Measurements from ENCODE around the gene EPB41. TPM values are rescaled to one million over a fixed set of nuclear protein-coding genes. Genes with fewer than 3 reads are reported as not detected.

EPB41 gene
- total and polyA plus RNA-seq, 2 experiments from 2014 or later, result 26.8 to 112 TPM

DNA sequence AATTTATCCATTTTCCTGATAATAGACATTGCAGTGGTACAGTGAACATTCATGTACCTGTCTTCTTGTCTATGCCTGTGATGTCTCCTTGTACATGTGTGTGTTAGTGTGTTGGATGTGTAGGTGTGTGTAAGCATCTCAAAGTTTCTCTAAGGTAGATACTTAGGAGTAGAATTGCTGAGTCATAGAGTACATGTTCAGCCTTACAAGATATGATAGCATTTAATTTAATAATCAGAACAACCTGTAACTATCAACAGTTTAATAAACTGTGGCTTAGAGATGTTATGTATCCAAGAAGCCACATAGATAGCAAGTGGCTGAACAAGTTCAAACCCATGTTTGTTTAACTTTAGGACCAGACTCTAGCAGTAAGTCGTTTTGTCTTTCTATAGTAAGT is 35.6 kb downstream of the EPB41 start:
- TF ChIP-seq CREB1 (CRISPR knock-in tag; IDR thresholded peaks at IDR 0.05; ENCODE audit: low read depth) (no peak), NANOG (IDR thresholded peaks at IDR 0.05; ENCODE audit: borderline replicate concordance) (no peak), EZH2 (IDR thresholded peaks at IDR 0.05; ENCODE audit: low read depth, unreplicated experiment) (no peak), ZNF114 (CRISPR knock-in tag; IDR thresholded peaks at IDR 0.05) (no peak), POLR2AphosphoS5 (IDR thresholded peaks at IDR 0.05; ENCODE audit: low read depth) (no peak), ZNF462 (CRISPR knock-in tag; IDR thresholded peaks at IDR 0.05) (no peak), ZNF331 (CRISPR knock-in tag; IDR thresholded peaks at IDR 0.05; ENCODE audit: low read depth) (no peak), EZH2phosphoT487 (IDR thresholded peaks at IDR 0.05; ENCODE audit: unreplicated experiment) (no peak)
- TF ChIP-seq, protein P1, sequence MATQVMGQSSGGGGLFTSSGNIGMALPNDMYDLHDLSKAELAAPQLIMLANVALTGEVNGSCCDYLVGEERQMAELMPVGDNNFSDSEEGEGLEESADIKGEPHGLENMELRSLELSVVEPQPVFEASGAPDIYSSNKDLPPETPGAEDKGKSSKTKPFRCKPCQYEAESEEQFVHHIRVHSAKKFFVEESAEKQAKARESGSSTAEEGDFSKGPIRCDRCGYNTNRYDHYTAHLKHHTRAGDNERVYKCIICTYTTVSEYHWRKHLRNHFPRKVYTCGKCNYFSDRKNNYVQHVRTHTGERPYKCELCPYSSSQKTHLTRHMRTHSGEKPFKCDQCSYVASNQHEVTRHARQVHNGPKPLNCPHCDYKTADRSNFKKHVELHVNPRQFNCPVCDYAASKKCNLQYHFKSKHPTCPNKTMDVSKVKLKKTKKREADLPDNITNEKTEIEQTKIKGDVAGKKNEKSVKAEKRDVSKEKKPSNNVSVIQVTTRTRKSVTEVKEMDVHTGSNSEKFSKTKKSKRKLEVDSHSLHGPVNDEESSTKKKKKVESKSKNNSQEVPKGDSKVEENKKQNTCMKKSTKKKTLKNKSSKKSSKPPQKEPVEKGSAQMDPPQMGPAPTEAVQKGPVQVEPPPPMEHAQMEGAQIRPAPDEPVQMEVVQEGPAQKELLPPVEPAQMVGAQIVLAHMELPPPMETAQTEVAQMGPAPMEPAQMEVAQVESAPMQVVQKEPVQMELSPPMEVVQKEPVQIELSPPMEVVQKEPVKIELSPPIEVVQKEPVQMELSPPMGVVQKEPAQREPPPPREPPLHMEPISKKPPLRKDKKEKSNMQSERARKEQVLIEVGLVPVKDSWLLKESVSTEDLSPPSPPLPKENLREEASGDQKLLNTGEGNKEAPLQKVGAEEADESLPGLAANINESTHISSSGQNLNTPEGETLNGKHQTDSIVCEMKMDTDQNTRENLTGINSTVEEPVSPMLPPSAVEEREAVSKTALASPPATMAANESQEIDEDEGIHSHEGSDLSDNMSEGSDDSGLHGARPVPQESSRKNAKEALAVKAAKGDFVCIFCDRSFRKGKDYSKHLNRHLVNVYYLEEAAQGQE (IDR thresholded peaks at IDR 0.05; ENCODE audit: unreplicated experiment), result no peak
- Mint-ChIP-seq H3K36me3 (ENCODE audit: low read depth) (no peaks in the 10 kb centered on the region), H3K27me3 (ENCODE audit: insufficient read depth, low read depth, poor library complexity) (peaks cover 4% of the 10 kb centered on the region), H3K27ac (no peak overlapping the region; the same call in 1 of the 2 replicates), H3K4me1 (peaks cover 9% of the 10 kb centered on the region), H3K4me3 (no peak overlapping the region), H3K9me3 (no peaks in the 10 kb centered on the region)
- Histone ChIP-seq H3K27ac (ENCODE audit: low read depth) (no peak overlapping the region), H4K20me1 (replicated peaks; ENCODE audit: insufficient read depth) (peaks cover 10% of the 10 kb centered on the region), H3K4me3 (no peak overlapping the region), H3K4me2 (no peak overlapping the region), H3K4me1 (ENCODE audit: insufficient read depth) (peaks cover 14% of the 10 kb centered on the region), H3K79me2 (replicated peaks; ENCODE audit: insufficient read depth) (peaks cover 61% of the 10 kb centered on the region), H2AFZ (no peak overlapping the region), H3F3A (replicated peaks; ENCODE audit: low read depth) (no peaks in the 10 kb centered on the region), H3K27me3 (ENCODE audit: insufficient read depth) (no peaks in the 10 kb centered on the region), H3K36me3 (ENCODE audit: insufficient read depth) (no peaks in the 10 kb centered on the region), H3K9me2 (ENCODE audit: insufficient read depth) (no peaks in the 10 kb centered on the region)
- no peak for ATAC-seq
- DNase-seq (ENCODE audit: low spot score), result no peak
